Measurements from ENCODE around the gene ERGIC3. TPM values are rescaled to one million over a fixed set of nuclear protein-coding genes. Genes with fewer than 3 reads are reported as not detected.
A peak's percentile ranks its signal among the peaks of the same experiment; 100 is the strongest.

Gene ERGIC3
- total and polyA plus RNA-seq, 9 donors: 168 to 354 (median 221) TPM

GRCh38 chr20:35497780-35498189 lies 44.1 kb upstream of the ERGIC3 start:
- Histone ChIP-seq H3K27ac (peak overlapping the region in 1 of 2 donors; percentile 71), H3K36me3 (no peaks in the 10 kb centered on the region), H3K4me3 (no peak overlapping the region), H3K9me3 (no peaks in the 10 kb centered on the region), H3K4me1 (ENCODE audit: insufficient read depth) (peaks cover 7% of the 10 kb centered on the region), H3K27me3 (no peaks in the 10 kb centered on the region)
- peak; percentile 80 to 90 (median 82) for DNase-seq
- TF ChIP-seq CTCF (IDR thresholded peaks at IDR 0.05) (peak in 2 of 3 donors; percentile 37 to 46), POLR2A (IDR thresholded peaks at IDR 0.05) (no peak)
- WGBS, 3 donors: 12 to 26% (median 15%) methylated on average over 6 to 9 of the region's 9 CpGs
- intact Hi-C loops (cut with DNase I): no loop called here

GRCh38 chr20:35499271-35499670 lies 42.6 kb upstream of the ERGIC3 start:
- DNase-seq: no peak
- no peaks in the 10 kb centered on the region for H3K36me3 ChIP-seq

GRCh38 chr20:35502352-35502751 lies 39.5 kb upstream of the ERGIC3 start:
- Histone ChIP-seq H3K4me1 (ENCODE audit: insufficient read depth) (peaks cover 1% of the 10 kb centered on the region), H3K27ac (no peak overlapping the region), H3K4me3 (no peak overlapping the region), H3K36me3 (no peaks in the 10 kb centered on the region), H3K27me3 (no peaks in the 10 kb centered on the region), H3K9me3 (no peaks in the 10 kb centered on the region)
- whole genome bisulfite sequencing, 3 donors: 83 to 92% (median 91%) methylated on average over 8 of the region's 8 CpGs
- no peak for TF ChIP-seq EP300 (IDR thresholded peaks at IDR 0.05)
- no peak for TF ChIP-seq CTCF (IDR thresholded peaks at IDR 0.05)
- TF ChIP-seq POLR2A (IDR thresholded peaks at IDR 0.05): no peak
- DNase-seq: no peak
- intact Hi-C loops (cut with DNase I): loop anchor here in 1 of 4 donors (5.0 kb wide), 1 partner anchor 580 kb away; no protein-coding TSS in a partner anchor

More at GRCh38 chr20:35499271-35499670, 42.6 kb upstream of the ERGIC3 start:
- Histone ChIP-seq H3K27ac (no peak overlapping the region), H3K27me3 (no peaks in the 10 kb centered on the region), H3K4me1 (ENCODE audit: insufficient read depth) (peaks cover 7% of the 10 kb centered on the region), H3K4me3 (no peak overlapping the region), H3K9me3 (no peaks in the 10 kb centered on the region)
- intact Hi-C loops (cut with DNase I): no loop called here
- 92 to 98% (median 98%) methylated on average over 1 of the region's 1 CpG for WGBS, 3 donors
- TF ChIP-seq CTCF (IDR thresholded peaks at IDR 0.05): no peak
- no peak for TF ChIP-seq EP300 (IDR thresholded peaks at IDR 0.05)
- TF ChIP-seq POLR2A (IDR thresholded peaks at IDR 0.05): no peak

GRCh38 chr20:35503281-35503680 lies 38.6 kb upstream of the ERGIC3 start:
- WGBS, 3 donors: 71 to 76% (median 74%) methylated on average over 10 of the region's 10 CpGs
- no peak overlapping the region for H3K27ac ChIP-seq
- TF ChIP-seq CTCF (IDR thresholded peaks at IDR 0.05) (no peak), EP300 (IDR thresholded peaks at IDR 0.05) (no peak), POLR2A (IDR thresholded peaks at IDR 0.05) (no peak)
- H3K4me3 ChIP-seq: no peak overlapping the region
- no peaks in the 10 kb centered on the region for H3K9me3 ChIP-seq
- intact Hi-C loops (cut with DNase I): loop anchor here in 2 of 4 donors (1.0 to 5.0 kb wide), 2 partner anchors 33 to 579 kb away; no protein-coding TSS in a partner anchor
- H3K36me3 ChIP-seq: no peaks in the 10 kb centered on the region
- DNase-seq: no peak
- no peaks in the 10 kb centered on the region for H3K27me3 ChIP-seq
- no peaks in the 10 kb centered on the region for H3K4me1 ChIP-seq (ENCODE audit: insufficient read depth)
